Measurements from ENCODE around the gene SS18L1. TPM values are rescaled to one million over a fixed set of nuclear protein-coding genes. Genes with fewer than 3 reads are reported as not detected.
A peak's percentile ranks its signal among the peaks of the same experiment; 100 is the strongest.

Gene SS18L1
- total RNA-seq, 1 experiment from 2014 or later = 10.7 TPM

DNA sequence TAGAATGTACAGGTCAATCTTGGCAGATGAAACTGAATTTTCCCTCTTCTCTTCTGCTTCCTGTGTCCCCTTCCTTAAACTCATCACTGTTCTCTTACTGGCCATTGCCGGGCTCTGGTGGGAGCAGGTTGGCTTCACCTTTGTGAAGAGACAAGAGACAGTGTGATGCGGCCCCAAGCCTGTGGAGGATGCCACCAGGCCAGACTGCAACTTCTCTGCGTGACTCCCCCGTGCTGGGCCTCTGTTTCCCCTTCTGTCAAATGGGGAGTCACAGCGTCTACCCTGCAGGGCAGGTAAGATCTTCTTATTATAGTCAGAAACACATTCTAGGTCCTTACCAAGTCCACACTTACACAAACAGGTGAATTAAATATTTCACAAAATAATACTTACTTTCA lies 23.2 kb upstream of the SS18L1 start:
- no peak for DNase-seq (ENCODE audit: low read depth)

DNA sequence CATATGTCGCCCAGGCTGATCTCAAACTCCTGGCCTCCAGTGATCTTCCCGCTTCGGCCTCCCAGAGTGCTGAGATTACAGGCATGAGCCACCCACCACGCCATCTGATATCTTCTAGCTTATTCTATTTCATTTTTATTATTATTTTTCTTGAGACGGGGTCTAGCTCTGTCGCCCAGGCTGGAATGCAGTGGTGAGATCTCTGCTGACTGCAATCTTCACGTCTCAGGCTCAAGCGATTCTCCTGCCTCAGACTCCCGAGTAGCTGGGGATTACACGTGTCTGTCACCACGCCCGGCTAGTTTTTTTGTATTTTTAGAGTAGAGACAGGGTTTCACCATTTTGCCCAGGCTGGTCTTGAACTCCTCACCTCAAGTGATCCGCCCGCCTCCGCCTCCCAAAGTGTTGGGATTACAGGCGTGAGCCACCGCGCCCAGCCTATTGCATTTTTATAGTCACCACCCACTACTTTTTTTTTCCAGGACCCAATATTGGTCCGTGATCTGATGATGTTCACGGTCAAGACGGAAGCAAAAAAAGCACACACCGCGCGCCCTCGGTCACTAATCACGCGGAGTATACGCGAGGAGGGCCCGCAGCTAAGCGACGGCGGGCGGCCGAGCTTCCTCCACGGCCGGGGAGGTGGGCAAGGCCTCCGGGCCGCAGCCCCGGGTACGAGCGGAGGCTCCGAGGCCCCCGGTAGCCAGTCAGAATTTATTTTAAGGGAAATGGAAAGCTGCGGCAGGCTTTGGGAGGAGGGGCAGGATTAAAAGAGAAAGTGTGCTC lies 22.4 kb upstream of the SS18L1 start:
- DNase-seq (ENCODE audit: low read depth) = peak; percentile 78

GRCh38 chr20:62121776-62122653 lies 21.6 kb upstream of the SS18L1 start, which contains the start of gene LSM14B:
LSM14B (plus strand) TSS chr20:62122475; CDS start chr20:62122667, 192 bp downstream.
- peak; percentile 97 for DNase-seq (ENCODE audit: low read depth)

DNA sequence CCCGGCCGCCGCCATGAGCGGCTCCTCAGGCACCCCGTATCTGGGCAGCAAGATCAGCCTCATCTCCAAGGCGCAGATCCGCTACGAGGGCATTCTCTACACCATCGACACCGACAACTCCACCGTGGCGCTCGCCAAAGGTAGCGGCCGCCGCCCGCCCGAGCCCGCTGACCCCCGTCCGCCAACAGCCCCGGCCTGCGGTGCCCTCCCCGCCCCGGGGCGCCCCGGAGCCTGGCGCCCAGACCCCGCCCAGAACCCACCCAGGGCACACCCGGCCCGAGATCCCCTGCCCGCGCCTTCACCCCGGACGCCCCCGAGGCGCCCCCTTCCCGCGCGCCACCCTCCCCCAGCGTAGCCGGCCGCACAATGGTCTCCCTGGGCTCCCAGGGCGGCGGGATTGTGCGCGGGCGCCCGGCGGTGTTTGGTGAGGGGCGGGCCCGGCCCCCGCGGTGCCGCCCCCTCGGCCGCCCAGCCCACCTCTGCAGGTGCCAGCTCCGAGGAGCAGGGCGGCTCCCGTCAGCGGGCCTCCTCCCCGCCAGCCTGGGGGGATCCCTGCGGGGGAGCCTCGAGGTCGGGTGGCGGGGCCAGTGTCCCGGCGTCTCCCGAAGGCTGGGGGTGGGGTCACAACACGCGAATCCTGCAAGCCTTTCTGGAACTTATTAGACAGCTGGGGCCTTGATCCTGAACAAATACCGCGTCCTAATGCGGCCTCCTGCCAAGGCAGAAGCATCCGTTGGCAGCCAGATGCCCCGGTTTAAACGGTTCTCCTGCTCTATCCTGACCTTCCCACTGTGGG lies 20.7 kb upstream of the SS18L1 start:
- peak; percentile 64 for DNase-seq (ENCODE audit: low read depth)

DNA sequence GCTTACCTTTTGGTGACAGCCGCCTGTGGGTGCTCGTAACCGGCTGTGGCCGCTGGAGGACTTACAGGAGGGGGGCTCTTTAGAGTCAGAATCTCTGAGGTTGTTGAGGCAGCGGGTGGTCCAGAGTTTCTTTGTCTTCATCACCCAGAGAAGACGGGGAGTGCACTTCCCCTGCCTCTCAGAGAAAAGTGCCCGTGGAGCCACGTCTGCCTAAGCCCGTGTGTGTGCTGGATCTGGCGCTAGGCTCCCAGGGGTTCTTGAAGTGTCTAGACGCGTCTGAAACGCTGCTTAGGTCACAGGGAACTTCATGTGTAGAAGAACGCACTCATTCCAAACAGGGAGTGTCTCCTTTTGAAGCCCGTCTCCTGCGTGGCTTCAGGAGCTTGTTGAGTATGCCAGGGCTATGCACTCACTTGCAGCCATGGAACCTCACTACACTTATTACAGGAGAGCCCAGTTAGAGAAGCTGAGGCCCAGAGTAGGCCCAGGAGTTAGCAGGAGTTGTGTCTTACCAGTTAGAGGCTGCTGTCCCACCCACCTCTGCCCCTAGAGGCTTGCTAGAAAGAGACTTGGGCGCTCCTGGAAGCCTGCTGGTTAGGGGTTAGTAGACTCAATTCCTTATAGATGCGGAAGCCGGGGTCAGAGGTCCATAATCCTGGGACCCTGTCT lies 20.0 kb upstream of the SS18L1 start:
- DNase-seq (ENCODE audit: low read depth) = peak; percentile 32

DNA sequence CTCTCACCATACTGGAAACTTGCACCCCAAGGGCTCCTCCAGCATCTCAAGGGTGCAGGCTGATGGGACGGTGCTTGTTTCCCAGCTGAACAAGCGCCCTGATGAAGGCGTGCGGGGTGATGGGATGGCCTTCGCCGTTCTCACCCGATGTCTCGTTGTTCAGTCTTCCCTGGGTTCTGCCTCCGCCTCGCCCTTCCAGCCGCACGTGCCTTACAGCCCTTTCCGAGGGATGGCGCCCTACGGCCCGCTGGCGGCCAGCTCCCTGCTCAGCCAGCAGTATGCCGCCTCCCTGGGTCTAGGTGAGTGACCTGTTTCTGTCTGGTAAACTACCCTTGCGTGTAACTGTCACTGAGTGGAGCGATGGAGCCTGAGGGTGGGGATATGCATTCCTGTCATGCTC lies 17.4 kb upstream of the SS18L1 start:
- no peak for DNase-seq (ENCODE audit: low read depth)

DNA sequence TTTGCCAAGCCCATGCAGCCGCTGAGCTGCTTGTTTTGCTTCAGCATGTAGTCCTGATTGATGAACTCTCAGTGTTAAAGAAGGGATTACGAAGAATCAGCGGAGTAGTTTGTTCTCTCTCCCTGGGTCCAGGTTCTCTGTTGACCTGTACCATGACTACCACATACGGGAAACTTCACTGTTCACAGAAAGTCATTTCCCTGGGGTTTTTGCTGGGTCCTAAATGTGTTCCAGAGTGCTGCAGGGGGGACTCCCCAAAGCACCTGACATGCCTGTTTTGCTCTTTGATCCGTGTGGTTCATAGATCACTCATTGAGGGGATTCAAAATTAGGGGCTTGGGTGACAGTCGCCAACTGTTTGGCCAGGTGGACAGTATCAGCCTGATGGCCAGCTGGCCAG lies 15.8 kb upstream of the SS18L1 start:
- DNase-seq (ENCODE audit: low read depth) = no peak

- no peak for DNase-seq (ENCODE audit: low read depth)
Observed at GRCh38 chr20:62128502-62128901, 15.1 kb upstream of the SS18L1 start.

DNA sequence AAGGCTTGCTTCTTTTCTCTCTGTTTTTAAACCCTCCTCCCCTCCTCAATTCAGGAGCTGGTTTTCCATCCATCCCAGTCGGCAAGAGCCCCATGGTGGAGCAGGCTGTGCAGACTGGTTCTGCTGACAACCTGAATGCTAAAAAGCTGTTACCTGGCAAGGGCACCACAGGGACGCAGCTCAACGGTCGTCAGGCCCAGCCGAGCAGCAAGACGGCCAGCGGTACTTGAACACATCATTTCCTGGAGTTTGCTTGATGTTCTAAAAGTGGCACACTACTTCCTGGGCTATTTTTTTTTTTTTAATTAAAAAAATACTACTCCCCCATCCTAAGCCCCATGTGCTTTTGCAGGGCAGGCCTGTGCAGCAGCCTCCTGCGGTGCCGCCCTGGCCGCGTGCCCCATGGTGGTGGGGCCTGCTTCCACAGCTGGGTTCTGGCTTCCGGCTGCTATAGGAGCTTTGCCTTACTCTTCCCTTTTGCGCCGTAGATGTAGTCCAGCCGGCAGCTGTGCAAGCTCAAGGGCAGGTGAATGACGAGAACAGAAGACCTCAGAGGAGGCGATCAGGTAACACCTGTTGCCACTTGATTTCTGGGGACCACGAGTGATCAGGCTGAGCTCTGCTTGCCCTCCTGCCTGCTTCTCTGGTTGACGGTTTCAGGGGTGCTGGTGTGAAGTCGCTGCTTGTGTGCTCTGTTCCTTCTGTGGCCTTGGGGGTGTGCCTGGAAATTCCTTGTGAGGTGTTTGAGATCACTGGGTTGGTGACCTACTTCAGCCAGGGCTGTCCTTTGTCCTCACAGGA lies 13.6 kb upstream of the SS18L1 start:
- DNase-seq (ENCODE audit: low read depth) = no peak

DNA sequence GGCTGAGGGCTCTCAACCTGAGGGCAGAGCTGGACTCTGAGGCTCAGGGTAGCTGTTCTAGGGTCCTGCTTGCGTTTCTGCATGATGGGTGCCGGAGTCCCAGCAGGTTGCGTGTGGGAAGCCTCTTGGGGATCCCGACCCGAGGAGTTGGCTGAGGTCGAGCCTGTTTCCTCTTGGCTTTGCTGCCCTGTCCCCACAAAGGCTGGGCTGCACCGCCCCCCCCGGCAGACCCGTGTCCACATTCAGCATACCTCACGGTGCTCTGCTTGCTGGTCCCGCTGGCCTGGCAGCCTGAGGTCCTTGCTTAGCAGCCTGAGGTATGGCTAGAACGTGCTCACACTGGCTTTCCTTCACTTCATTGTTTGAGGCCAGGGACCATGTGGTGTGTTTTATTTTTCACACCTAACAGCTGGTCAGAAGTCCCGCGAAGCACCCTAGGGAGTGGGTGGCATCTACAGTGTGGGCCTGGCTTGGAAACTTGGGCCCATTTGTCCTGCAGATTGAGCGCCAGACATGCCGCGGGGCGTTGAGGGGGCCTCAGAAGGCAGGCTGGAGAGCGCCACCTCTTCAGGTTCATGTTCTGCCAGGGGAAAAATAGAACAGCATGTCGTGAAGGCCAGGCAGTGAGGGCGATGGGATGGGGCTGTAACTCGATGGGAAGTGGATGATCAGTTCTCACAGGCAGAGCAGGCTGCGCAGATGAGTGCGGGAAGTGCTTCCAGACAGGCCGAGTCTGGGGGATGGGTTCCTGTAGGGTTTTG lies 11.8 kb upstream of the SS18L1 start:
- no peak for DNase-seq (ENCODE audit: low read depth)

DNA sequence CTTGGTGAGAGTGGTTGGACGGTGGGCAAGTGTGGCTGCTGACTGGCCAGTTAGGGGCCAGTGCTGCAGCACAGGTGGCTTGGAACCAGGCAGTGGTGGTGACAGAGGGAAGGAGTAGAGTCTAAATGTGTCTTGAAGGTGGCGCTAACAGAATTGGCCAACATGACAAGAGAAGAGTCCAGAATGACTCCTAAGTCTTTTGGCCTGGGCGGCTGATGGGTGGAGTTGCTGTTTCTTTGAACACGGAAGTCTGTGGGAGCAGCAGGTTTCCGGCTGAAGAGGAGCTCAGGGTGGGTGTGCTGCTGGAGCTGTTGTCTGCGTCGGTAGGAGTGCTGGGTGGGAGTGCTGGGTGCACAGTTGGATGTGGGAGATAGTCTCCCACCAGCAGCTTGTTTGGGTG lies 11.1 kb upstream of the SS18L1 start:
- no peak for DNase-seq (ENCODE audit: low read depth)

- DNase-seq (ENCODE audit: low read depth) = peak; percentile 28
Observed at GRCh38 chr20:62133051-62133845, 10.3 kb upstream of the SS18L1 start.

DNA sequence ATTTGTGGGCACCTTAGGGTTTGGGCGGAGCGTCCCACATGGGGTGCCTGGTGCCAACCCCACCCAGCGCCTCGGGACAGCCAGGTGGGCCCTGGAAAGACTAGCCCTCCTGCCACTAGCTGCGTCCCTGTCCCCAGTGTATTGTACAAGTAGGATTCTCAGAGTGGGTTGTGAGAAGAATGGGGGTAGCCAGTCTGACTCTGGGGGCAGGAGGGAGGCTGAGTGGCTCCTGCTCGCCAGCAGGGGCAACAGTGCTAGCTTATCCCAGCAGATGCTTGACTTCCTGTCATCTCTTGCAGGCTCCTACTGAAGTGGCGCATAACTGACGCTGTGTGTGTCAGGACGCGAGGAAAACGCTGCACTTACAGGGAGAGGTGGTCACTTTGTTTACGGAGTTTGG lies 9.7 kb upstream of the SS18L1 start:
- DNase-seq (ENCODE audit: low read depth) = no peak

DNA sequence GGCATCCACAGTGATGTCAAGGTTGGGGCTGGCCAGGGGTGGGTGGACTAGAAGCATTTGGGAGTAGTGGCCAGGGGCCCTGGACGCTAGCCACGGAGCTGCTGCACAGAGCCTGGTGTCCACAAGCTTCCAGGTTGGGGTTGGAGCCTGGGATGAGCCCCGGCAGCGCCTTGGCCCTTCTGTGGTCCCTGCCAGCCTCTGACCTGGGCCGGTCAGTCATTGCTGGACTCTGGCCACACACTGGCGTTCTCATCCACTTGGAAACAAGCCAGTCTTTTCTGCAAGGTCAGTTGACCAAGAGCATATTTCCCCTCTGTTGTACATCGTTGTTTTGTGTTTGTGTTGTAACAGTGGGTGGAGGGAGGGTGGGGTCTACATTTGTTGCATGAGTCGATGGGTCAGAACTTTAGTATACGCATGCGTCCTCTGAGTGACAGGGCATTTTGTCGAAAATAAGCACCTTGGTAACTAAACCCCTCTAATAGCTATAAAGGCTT lies 8.8 kb upstream of the SS18L1 start:
- peak; percentile 37 for DNase-seq (ENCODE audit: low read depth)

GRCh38 chr20:62135573-62136266 lies 7.8 kb upstream of the SS18L1 start:
- DNase-seq (ENCODE audit: low read depth) = no peak

- DNase-seq (ENCODE audit: low read depth) = peak; percentile 69
Observed at GRCh38 chr20:62136283-62137091, 7.1 kb upstream of the SS18L1 start.

DNA sequence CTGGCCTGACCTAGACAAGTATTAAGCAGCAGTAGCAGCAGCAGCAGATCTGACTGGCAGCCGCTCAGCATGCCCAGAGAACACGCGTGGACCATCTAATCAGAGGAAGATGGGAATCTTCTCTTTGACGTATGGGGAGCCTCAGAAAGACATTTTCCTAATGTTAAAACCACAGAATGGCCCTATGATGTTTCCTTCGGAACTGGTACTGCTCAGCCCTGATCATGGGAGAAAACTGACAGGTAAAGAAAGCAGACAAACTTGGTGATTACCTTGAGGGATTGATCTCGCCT lies 6.5 kb upstream of the SS18L1 start:
- no peak for DNase-seq (ENCODE audit: low read depth)

Data from RPMI7951 (cell line).